ENCODE measurements around the gene PRSS23.
"Not testable (repeated sequence)": the region's sequence is repeated elsewhere in the genome, so short reads cannot be mapped to it uniquely, and the experiment has no call there.

Gene PRSS23, protein sequence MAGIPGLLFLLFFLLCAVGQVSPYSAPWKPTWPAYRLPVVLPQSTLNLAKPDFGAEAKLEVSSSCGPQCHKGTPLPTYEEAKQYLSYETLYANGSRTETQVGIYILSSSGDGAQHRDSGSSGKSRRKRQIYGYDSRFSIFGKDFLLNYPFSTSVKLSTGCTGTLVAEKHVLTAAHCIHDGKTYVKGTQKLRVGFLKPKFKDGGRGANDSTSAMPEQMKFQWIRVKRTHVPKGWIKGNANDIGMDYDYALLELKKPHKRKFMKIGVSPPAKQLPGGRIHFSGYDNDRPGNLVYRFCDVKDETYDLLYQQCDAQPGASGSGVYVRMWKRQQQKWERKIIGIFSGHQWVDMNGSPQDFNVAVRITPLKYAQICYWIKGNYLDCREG

DNA sequence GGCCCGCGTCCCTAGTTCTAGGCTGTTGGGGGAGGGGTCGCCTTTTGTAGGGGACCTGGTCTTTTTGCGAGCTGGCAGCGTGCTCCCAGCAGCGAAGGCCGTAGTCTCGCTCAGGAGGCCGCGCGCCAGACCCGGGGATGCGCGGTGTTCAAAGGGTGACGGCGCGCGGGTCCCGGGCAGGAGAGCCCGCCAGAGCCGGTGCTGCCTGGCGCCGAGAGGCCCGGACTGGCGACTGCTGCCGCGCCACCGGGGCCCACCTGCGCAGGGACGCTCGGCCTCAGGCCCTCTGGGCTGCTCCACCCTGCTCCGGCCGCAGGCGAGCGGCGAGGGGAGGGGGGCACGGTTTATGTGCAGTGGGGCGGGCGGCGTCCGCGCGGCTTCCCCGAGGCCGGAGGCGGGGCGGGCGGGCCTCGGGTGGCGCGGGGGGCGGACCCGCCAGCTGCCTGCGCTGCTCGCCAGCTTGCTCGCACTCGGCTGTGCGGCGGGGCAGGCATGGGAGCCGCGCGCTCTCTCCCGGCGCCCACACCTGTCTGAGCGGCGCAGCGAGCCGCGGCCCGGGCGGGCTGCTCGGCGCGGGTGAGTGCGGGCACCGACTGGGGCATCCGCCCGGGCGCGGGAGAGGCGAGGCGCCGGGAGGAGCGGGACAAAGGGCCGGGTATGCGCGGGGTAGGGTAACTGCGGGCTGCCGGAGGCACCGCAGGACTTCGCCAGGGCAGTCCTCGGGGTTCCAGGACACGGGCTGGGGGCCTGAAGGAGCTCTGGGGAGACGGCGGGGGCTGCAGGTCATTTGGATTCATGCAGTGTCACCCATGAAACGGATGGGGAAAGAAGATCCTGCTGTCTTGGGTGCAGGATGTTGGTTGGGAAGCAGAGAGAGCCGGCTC is at the start of gene PRSS23:
Gene PRSS23 (plus strand): TSS at position 467 of the 884 bp plus-strand sequence. CDS start 7,102 bp downstream, outside the sequence.
- no peak for DNase-seq

DNA sequence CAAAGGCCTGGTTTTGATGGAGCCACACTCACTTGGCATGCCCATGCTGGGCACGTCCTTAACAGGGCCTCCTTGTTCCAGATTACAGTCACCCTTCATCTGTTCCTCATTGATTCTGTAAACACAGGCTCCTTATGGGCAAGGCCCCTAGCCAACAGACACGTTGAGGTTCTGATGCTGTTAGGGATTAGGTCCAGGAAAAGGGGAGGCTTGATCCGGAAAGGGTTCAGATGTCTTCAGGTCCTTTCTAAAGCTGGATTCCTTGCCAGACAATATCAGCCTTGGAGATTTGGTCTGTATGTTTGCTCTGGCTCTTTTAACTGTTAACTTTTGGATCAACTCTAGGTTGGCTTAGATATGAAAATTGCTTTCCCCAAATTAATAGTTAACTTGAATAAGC is 46.9 kb upstream of the PRSS23 start:
- DNase-seq: no peak

DNA sequence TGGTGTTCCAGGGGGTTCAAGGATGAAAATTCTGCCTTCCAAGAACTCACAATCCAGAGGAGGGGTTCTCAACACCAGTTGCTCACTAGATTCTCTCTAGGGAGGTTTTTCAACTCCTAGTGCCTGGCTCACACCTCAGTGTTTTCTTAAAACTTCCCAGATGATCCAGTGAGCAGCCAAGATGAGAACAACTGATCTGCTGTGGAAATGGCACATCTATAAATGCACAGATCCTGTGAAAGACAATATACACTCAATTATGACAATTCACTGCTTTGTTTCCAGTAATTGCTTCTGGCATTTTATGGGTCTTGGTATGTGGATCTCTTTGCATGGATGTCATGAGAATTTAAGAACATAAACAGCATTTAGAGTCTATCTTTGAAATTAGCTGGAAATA is 45.2 kb upstream of the PRSS23 start:
- no peak for DNase-seq

DNA sequence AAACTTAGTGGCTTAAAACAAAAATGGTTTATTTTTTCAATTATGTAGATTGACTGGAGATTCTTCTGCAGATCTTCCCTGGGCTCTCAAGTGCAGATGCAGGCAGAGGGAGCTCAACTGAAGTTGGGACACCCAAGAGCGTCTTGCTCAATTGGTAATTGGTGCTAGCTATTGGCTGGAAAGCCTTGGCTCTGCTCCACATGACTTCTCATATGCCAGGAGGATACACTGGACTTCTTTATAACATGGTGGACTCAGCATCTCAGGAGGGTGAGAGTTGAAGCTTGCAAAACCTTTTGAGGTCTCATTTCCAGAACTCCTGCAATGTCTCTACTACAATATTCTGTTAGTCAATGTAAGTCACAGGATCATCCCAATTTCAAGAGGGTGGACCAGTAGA is 42.2 kb upstream of the PRSS23 start:
- DNase-seq: no peak

DNA sequence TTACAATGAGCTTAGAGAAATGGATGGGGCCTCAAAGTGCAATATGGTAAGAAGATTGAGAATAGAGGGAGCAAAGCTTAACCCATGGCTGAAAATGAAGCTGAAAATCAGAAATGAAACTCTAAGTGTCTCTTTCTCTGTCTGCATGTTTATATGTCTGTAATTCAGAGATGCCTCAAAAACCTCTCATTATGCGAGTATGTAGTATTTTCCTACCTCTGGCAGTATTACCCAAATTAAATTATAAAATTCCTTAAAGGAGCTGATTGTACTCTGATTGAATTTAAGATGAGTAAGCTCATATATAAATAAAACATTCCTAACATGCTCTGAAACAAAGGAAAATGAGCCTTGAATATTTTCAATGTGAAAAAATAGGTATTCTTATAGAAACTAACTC is 39.8 kb upstream of the PRSS23 start:
- no peak for DNase-seq

DNA sequence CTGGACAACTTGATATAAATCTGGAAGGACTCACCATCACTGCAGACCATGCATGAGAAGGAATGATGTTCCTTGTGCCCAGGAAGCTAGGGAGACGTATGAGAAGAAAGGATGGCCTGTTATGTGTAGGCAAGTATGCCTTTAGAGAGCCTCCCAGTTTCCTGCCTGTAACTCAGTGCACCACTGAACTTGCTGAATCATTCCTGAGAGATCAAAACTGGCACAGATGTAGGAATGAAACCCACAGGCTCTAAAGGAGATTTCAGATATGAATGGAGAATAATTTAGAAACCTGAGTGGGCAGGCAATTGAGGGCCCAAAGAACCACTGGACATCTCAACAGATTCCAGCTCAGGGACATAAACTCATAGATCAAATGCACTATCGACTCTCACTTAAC is 38.4 kb upstream of the PRSS23 start:
- no peak for DNase-seq

DNA sequence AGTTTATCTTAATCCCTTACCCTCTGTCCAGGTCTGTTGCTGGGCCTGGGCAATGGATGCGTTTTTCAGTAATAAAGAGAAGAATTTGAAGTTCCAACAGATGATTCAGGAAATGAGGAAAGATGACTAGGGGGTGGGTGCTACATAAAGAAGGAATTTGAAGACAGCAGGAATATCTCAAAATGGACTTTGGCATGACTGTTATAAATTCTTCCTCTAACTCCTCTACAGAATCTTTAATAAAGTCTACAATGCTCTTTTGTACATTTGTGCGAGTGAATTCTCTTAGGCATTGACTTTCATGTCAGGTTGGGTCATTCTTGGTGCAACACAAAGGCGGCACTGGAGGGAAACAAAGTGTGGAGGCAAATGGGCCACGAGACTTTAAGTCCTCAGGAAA is 35.1 kb upstream of the PRSS23 start:
- no peak for DNase-seq

DNA sequence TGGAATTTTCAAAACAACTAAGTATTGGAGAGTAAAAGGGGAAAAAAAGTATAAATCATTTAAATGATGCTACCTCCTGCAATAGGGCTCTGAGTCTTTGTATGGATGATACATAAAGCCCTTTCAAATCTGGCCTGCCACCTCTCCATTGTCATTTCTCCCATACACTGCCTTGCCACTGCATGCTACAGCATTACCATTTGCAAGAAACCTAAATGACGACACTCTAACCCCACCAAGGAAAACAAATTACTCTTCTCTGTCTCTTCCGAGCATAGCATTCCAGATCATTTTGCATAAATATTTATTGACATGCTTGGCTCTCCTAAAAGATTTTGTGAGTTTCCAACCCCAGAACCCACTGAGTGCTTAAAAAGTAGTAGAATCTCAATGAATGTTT is 34.5 kb upstream of the PRSS23 start:
- no peak for DNase-seq

DNA sequence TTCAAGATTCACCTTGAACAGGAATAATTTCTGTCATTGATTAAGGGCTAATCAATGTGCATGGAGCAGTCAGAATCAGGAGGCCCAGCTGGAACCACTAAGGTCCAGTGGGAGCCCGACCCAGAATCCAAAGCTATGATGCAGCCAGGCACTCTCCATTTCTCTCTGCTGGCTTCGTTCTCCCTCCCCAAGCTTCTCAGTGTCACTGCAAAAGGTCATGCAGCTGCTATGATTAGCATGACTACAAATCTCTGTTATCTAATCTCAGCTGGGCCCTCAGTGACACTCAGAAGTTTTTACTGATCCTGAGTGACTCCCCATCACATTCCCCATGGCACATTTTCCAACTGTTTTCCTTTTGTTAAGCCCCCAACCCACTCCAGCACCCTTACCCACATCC is 31.1 kb upstream of the PRSS23 start:
- DNase-seq: no peak

DNA sequence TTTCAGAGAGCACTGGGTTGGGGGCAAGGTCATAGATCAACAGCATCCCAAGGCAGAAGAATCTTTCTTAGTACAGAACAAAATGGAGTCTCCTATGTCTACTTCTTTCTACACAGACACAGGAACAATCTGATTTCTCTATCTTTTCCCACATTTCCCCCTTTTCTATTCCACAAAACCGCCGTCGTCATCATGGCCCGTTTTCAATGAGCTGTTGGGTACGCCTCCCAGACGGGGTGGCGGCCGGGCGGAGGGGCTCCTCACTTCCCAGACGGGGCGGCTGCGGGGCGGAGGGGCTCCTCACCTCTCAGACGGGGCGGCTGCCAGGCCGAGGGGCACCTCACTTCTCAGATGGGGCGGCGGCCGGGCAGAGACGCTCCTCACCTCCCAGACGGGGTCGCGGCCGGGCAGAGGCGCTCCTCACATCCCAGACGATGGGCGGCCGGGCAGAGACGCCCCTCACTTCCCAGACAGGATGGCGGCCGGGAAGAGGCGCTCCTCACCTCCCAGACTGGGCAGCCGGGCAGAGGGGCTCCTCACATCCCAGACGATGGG is 29.8 kb upstream of the PRSS23 start:
- not testable (repeated sequence) for DNase-seq

DNA sequence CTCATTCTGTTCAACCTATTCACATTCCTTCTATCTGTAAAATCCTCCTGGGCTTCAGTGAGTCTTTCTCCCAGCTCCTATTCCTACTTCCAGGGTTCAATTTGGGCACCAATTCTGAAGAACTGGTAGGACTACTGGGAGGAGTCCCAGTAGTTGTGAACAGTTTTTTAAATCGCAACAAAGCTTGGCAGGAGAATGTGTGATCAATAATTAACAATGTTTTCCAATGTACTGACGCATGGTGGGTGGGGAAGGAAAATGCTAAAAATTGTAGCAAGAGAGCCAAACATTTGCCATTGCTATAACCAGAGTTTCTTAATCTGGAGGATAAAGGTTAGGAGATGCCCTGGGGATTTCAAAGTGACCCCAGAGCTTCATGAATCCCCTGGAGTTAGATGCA is 27.3 kb upstream of the PRSS23 start:
- DNase-seq: no peak

DNA sequence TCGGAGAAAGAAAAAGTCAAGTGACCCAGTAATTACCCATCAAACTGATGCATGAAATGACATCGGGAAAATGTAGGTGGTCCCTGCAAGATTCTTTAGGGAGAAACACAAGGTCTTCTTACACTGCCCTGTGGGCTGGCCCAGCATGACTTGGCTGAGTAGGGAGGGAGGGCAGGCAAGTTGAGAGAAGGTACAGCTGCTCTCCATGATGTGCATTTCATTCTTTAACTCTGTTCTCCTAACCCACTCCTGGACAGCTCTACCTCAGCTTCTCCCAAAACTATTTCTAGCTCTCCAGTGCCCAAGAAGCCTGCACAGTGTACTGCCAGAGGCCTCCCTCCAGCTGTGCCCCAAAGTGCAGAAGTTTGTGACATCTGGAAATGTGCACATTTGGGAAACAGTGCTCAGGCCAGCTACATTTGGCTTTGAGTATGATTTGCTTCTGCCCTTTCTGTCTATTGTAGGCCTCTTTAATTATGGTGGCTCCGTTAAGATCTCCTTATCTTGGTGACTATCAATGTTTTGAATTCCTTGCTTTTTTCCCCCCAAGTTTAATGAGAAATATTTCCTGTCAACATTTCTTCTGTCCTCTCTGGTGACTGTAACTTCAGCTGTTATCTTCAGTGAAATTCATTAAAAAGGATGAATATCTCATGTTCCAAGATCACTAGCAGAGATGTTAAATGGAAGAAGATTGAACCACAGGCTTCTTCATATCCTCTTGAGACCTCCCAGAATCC is 26.7 kb upstream of the PRSS23 start:
- DNase-seq: no peak

DNA sequence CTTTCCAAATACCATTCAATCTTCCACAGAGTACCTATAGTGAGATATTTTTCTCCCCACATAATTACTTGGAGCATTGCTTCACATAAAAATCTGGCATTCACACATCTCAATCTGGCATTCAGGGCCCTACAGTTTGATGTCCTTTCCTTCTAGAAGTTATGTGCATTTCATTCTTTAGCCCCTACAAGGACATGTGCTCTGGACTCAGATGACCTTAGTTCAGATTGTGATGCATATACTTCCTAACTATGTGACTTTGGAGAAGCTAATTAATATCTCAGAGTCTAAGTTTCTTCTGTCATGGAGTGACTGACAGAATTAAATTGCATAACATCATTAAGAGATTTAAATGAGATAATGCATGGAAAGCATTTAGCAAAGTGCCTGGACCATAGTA is 25.9 kb upstream of the PRSS23 start:
- no peak for DNase-seq

DNA sequence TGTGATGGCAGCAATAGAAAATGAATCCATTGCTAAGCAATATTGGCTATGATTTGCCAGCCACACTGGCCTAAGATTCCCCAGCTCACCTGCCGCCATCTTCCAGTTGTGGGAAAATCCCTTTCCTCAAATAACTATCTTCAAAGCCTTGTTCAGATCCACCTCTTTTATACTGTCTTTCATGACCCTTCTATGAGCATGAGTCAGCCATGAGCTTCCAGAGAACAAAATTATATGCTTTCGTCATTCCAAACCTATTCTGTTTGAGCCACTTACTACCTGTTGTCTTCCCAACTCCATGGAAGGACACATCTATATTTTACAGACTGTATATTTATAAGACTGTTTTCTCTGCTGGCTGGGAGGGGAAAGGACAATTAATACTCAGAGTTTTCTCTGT is 25.0 kb upstream of the PRSS23 start:
- DNase-seq: no peak

DNA sequence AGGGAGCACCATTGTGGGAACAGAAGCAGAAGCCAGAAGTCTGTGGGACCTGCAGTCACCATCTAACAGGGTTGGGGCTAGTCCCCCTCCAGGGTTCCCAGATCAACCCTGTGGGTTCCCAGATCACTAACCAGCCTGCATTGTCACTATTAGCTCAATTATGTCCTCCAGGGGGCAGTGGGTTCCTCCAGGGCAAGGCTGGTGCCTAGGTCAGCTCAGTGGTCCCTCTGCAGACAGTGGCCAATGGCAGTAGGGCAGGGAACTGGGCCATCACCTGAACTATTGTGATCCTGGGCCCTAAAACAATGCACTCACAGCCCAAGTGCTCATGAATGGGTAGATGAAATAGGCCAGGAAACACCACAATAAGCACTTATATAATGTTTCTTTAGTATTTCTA is 18.8 kb upstream of the PRSS23 start:
- no peak for DNase-seq

DNA sequence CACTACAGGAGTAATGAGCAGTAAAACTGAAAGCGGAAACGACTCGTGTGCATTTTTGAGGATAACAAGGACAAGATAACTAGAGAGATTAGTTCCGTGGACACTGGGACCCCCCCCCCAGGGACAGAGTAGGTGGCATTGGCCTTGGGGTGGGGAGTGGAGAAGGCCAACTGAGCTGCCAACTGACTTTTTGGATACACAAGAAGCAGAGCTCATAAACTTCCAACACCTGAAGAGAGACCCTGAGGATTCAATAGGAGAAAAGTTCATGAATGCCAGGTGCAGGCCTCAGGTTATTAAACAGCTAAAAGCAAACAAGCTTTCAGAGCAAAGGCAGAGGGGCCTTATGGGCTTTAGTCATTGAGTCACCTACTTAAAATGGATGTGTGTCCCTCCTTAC is 17.6 kb upstream of the PRSS23 start:
- DNase-seq: no peak

DNA sequence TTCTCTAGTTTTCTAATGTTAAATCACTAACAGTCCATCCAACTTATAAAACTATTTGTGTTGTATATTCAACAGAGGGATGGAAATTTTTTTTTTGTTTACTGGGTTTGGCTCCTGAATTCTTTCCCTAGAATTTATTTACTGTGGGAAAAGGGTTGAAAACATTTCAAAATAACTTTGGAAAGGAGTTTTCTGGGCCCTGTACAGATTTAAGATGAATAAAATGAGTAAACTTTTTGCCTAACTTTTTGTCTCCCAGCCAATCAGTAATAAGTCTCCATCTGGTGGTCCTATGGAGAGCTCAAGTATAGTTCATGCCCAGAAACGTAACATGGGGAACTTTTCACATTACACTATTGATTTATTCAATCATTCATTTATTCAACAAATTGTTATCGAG is 16.7 kb upstream of the PRSS23 start:
- DNase-seq: no peak

DNA sequence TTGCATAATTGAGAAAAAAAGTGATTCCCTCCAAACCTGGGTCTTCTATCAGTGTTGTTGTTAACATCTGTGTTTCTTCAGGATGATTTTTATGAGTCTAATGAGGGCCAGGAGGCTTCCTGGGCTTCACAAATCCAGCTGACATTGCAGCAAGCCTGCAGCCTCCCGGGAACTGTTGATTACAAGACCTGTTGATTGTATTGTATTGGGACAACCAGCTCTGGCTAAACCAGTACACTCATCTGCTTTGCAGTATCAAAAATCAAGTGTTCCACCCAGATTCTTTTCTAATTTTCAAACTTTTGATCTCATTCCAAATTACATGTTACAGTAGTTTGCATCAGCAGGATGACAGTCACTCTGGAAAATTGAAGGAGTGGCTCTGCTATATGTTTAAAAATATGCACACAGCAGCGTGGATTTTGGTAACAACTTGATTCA is 16.1 kb upstream of the PRSS23 start:
- DNase-seq: no peak

DNA sequence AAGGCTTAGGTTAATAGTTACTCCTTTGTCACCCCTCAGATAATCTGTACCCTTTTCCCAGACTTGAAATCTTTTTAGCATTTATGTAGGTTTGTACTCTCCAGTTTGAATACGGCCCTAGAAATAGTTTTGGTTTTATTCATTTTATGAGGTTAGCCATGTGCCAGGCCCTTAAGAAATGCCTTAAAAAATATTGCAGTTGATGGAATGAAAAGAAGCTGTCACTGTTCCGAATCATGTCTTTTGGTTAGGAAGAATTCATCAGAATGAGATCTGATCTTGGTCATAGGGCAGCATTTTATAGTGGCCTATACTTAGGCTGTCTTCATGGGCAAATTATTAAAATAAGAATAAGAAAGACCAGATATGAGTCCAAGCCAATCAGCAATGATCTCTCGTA is 14.8 kb upstream of the PRSS23 start:
- DNase-seq: no peak

DNA sequence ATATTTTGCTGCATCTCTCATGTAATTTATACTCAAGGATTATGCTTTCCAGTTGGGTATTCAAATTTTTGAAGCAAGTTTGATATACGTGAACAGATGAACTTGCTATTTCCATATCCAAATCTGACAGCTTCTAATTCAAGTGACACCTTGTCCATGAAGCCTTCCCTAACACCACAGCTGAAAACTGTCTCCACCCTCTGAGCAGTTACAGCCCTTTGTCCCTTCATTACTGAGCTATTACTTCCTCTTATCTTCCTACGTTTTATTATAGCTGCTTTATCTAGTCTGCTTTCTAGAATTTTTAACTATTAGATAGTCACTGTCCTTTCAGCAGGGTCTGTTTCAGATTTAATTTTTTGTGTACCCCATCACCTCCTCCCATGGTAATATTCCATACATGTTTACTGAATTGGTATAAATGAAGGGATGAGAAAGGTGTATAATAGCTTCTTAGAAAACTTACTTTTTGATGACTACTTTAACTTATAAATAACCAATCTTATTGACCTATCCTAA is 13.3 kb upstream of the PRSS23 start:
- no peak for DNase-seq

DNA sequence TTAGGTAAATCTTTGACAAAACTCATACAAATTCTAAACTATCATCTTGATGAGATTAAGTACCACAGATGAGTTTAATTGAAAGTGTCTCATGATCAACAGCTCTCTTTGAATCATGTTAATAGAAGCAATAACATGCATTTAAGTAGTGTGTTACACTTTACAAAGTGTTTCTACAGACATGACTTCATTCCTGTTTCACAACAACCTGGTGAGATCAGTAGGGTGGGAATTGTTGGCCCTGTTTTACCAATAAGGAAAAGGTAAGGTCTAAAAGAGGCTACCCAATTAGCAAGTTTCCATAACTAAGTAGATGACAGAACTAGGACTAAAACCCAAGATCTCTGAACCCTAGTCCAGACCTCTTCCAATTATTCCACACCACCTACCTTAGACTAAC is 12.7 kb upstream of the PRSS23 start:
- no peak for DNase-seq

DNA sequence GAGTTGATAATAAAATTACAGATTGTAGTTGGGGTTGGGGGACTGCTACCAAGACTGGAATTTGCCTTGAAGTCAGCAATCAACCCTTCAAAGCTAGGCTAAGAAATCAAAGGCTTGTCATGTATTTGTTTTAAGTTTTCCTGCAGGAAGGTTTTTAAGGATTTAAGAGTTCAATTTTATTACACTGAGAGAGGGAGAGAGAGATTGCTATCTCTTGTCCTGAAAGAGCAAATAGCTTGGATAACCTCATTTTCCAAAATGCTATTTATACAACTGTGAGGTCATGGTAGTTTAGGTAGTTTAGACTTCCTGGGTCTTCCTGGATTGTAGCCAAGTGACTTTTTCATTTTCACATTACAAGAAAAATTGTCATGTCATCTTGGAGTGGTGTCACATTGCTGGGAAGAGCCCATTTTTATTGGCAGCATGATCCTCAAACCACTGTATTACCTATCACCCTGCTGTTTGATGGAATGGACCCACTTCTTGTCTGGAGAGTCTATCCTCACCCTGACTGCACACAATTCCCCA is 10.1 kb upstream of the PRSS23 start:
- DNase-seq: no peak
